Parathyroid adenoma (tissue), 2 donors: ENCODE measurements around the gene SPATA33.

ENCODE experiments used
- H2AFZ ChIP-seq: fragments of 300-600 bp; sonication (generic); one replicate; pipeline ENCODE4 v1.7.0; 2017; ENCODE audit warnings: antibody characterized with exemption, mild to moderate bottlenecking
- H3K27ac ChIP-seq: fragments of 300-600 bp; sonication (generic); one replicate; pipeline ENCODE4 v1.7.0; 2017
- H3K27me3 ChIP-seq: fragments of 300-600 bp; sonication (generic); one replicate; pipeline ENCODE4 v1.7.0; 2017; ENCODE audit warnings: low read length; ENCODE audit not compliant: control insufficient read depth, insufficient read depth
- H3K36me3 ChIP-seq: fragments of 300-600 bp; sonication (generic); one replicate; pipeline ENCODE4 v1.7.0; 2017; ENCODE audit warnings: low read length; ENCODE audit not compliant: control insufficient read depth, insufficient read depth
- H3K4me1 ChIP-seq: fragments of 300-600 bp; sonication (generic); one replicate; pipeline ENCODE4 v1.7.0; 2017; ENCODE audit warnings: control low read depth
- H3K4me2 ChIP-seq: fragments of 300-600 bp; sonication (generic); one replicate; pipeline ENCODE4 v1.7.0; 2017; ENCODE audit warnings: low read length
- H3K4me3 ChIP-seq: fragments of 300-600 bp; sonication (generic); one replicate; pipeline ENCODE4 v1.7.0; 2017; ENCODE audit warnings: low read depth, low read length
- H3K79me2 ChIP-seq: fragments of 300-600 bp; sonication (generic); one replicate; pipeline ENCODE4 v1.7.0; 2017; ENCODE audit warnings: control low read depth
- H3K9ac ChIP-seq: fragments of 300-600 bp; sonication (generic); one replicate; pipeline ENCODE4 v1.7.0; 2017; ENCODE audit warnings: mild to moderate bottlenecking
- H3K9me3 ChIP-seq: fragments of 300-600 bp; sonication (generic); one replicate; pipeline ENCODE4 v1.7.0; 2017; ENCODE audit warnings: low read length; ENCODE audit not compliant: control insufficient read depth
- TF ChIP-seq, protein P1 (sequence below): fragments of 300-600 bp; sonication (generic); IDR thresholded peaks from one replicate; pipeline ENCODE4 v1.7.0; 2017; ENCODE audit warnings: antibody characterized with exemption, mild to moderate bottlenecking
- donor health status: primary hyperparathyroidism.

SPATA33 gene

DNA sequence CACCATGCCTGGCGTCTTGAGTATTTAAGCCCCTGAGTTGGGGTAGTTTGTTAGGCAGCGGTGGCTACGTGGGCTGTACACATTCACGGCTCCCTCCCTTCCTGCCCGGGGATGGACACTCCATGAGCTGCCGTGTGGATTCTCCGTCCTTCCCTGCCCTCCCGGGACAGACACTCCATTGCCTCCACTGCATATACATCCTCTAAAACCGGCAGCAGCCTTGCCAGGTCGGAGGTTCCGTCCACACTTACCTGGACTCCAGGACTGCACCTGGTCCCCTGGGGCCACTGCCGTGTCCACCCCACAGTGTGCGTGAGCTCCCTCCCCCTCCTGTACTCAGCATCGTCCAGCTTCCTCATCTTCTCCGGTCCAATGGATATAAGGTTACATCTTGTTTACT is 47.4 kb downstream of the SPATA33 start:
- Histone ChIP-seq H3K9ac (no peak overlapping the region), H3K4me2 (no peak overlapping the region), H2AFZ (no peak overlapping the region), H3K27me3 (no peaks in the 10 kb centered on the region), H3K9me3 (no peaks in the 10 kb centered on the region), H3K4me3 (no peak overlapping the region), H3K27ac (no peak overlapping the region), H3K4me1 (peaks cover 8% of the 10 kb centered on the region), H3K79me2 (no peaks in the 10 kb centered on the region), H3K36me3 (no peaks in the 10 kb centered on the region)
- TF ChIP-seq, protein P1, sequence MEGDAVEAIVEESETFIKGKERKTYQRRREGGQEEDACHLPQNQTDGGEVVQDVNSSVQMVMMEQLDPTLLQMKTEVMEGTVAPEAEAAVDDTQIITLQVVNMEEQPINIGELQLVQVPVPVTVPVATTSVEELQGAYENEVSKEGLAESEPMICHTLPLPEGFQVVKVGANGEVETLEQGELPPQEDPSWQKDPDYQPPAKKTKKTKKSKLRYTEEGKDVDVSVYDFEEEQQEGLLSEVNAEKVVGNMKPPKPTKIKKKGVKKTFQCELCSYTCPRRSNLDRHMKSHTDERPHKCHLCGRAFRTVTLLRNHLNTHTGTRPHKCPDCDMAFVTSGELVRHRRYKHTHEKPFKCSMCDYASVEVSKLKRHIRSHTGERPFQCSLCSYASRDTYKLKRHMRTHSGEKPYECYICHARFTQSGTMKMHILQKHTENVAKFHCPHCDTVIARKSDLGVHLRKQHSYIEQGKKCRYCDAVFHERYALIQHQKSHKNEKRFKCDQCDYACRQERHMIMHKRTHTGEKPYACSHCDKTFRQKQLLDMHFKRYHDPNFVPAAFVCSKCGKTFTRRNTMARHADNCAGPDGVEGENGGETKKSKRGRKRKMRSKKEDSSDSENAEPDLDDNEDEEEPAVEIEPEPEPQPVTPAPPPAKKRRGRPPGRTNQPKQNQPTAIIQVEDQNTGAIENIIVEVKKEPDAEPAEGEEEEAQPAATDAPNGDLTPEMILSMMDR: no peak

DNA sequence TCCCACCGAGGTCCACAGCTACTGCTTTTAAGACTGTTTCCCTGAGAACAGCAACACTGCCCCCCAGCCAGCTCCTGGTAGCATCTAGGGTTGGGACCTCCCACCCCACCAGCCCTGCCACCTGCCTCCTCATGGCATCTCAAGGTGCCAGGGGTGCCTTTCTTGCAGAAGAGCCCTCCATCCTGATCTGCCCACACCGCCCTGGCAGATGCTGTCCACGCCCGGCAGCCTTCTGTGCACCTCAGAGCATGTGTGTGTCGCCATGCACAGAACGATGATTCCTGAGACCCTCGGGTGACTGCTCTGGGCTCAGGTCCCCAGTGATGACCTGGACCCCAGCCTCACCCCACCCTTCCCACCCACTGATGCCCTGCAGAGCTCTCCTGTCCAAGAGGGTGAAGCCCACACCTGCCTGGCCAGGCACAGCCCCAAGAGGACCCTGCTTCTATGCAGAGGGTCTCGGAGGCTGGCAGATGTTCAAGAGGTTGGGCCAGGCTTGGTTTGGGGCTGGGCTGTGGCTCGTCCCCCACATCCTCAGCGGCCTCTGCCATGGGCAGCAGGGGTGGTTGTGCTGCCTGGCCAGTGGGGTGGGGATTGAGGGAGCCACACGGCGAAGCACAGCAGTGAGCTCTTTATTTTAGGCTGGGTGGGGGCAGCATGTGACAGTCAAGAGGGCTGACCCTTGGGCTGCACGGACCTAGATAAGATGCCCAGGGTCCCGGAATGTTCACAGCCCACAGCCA is 49.1 kb downstream of the SPATA33 start:
- peaks cover 2% of the 10 kb centered on the region for H3K4me1 ChIP-seq
- no peak overlapping the region for H2AFZ ChIP-seq
- H3K4me3 ChIP-seq: no peak overlapping the region
- no peaks in the 10 kb centered on the region for H3K79me2 ChIP-seq
- H3K27ac ChIP-seq: no peak overlapping the region
- no peaks in the 10 kb centered on the region for H3K9me3 ChIP-seq
- TF ChIP-seq, protein P1: no peak
- H3K36me3 ChIP-seq: no peaks in the 10 kb centered on the region
- H3K4me2 ChIP-seq: no peak overlapping the region
- no peak overlapping the region for H3K9ac ChIP-seq
- H3K27me3 ChIP-seq: no peaks in the 10 kb centered on the region

DNA sequence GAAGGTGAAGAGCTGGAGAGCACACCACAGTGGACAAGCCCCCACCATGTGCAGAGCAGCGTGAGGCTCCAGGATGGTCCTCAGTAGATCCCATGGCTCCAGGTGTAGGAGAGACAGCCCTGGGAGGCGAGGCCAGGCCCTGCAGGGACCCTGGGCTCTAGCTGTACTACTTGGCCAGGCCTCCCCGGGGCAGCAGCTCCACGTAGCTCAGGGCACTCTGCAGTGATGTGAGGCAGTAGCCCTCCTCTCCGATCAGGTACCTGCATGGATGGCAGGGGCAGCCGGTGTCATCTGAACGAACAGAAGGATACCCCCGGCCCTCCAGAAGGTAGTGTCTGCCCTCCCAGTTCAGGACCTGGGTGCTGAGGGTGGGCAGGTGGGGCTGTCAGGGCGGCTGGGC is 50.1 kb downstream of the SPATA33 start:
- H3K27ac ChIP-seq: no peak overlapping the region
- no peaks in the 10 kb centered on the region for H3K9me3 ChIP-seq
- no peak overlapping the region for H3K4me3 ChIP-seq
- peaks cover 2% of the 10 kb centered on the region for H3K4me1 ChIP-seq
- H2AFZ ChIP-seq: no peak overlapping the region
- H3K4me2 ChIP-seq: no peak overlapping the region
- no peaks in the 10 kb centered on the region for H3K36me3 ChIP-seq
- H3K9ac ChIP-seq: no peak overlapping the region
- TF ChIP-seq, protein P1: no peak
- no peaks in the 10 kb centered on the region for H3K27me3 ChIP-seq
- no peaks in the 10 kb centered on the region for H3K79me2 ChIP-seq

DNA sequence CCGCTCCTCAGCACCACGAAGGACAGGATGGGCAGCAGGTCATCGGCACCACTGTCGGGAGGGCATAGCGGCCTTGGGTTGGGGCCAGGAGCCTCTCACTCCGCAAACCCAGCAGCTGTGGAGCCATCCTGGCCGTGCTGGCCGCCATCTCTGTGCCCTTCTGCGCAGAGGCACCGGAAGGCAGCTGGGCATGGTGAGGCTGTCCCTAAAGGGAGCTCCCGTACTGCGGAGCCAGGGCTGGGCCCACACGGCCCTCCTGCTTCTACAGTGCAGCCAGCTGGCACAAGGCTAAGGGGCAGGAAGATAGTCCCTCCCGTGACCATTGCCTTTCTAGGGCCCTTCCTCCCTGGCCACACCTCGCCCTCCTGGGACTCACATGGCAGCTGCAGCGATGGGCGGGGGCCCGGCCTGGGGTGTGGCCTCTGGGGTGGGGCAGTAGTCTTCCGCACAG is 50.9 kb downstream of the SPATA33 start:
- no peaks in the 10 kb centered on the region for H3K27me3 ChIP-seq
- no peak overlapping the region for H3K9ac ChIP-seq

More for the DNA sequence above, 50.9 kb downstream of the SPATA33 start:
- no peaks in the 10 kb centered on the region for H3K79me2 ChIP-seq
- TF ChIP-seq, protein P1: no peak
- no peak overlapping the region for H2AFZ ChIP-seq
- H3K9me3 ChIP-seq: no peaks in the 10 kb centered on the region
- H3K36me3 ChIP-seq: no peaks in the 10 kb centered on the region
- peaks cover 2% of the 10 kb centered on the region for H3K4me1 ChIP-seq
- no peak overlapping the region for H3K4me3 ChIP-seq
- no peak overlapping the region for H3K27ac ChIP-seq
- no peak overlapping the region for H3K4me2 ChIP-seq
